IMR-90 (cell line): ENCODE measurements around the gene PAPSS1.

ENCODE experiments used
- CEBPB ChIP-seq: IDR thresholded peaks from 2 replicates; pipeline ENCODE4 v1.6.1; 2012; ENCODE audit warnings: low read depth, low read length, improper control_type of control experiment
- CHD1 ChIP-seq: IDR thresholded peaks from 2 replicates; pipeline ENCODE4 v1.6.1; 2012; ENCODE audit warnings: low read depth, low read length, improper control_type of control experiment
- CTCF ChIP-seq: conservative IDR thresholded peaks from 2 replicates; pipeline ENCODE4 v1.5.1; 2012; ENCODE audit warnings: mild to moderate bottlenecking, low read depth, low read length, improper control_type of control experiment
- ELK1 ChIP-seq: fragments of 150-350 bp; IDR thresholded peaks from 2 replicates; pipeline ENCODE4 v1.6.1; 2016; ENCODE audit warnings: low read depth, mild to moderate bottlenecking, low read length, moderate library complexity, borderline replicate concordance
- FOS ChIP-seq: fragments of 150-350 bp; IDR thresholded peaks from 2 replicates; pipeline ENCODE4 v1.6.1; 2016; ENCODE audit warnings: low read depth, low read length
- MAFK ChIP-seq: IDR thresholded peaks from 2 replicates; pipeline ENCODE4 v1.6.1; 2012; ENCODE audit warnings: low read depth, low read length, improper control_type of control experiment
- POLR2A ChIP-seq: IDR thresholded peaks from 2 replicates; pipeline ENCODE4 v1.6.1; 2012; ENCODE audit warnings: mild to moderate bottlenecking, low read depth, low read length
- RCOR1 ChIP-seq: IDR thresholded peaks from 2 replicates; pipeline ENCODE4 v1.6.1; 2012; ENCODE audit warnings: mild to moderate bottlenecking, low read length, improper control_type of control experiment; ENCODE audit not compliant: insufficient replicate concordance
- RFX5 ChIP-seq: IDR thresholded peaks from 2 replicates; pipeline ENCODE4 v1.8.0; 2012; ENCODE audit warnings: low read depth, mild to moderate bottlenecking, low read length, moderate library complexity
- SMC3 ChIP-seq: fragments of 150-350 bp; IDR thresholded peaks from 2 replicates; pipeline ENCODE4 v1.6.1; 2016; ENCODE audit warnings: low read depth, mild to moderate bottlenecking, antibody characterized with exemption, low read length, moderate library complexity
- USF2 ChIP-seq: fragments of 150-350 bp; IDR thresholded peaks from 2 replicates; pipeline ENCODE4 v1.6.1; 2017; ENCODE audit warnings: mild to moderate bottlenecking, antibody characterized with exemption, low read length, low read depth

GRCh38 chr4:107757283-107757682 lies 37.2 kb upstream of the PAPSS1 start:
- TF ChIP-seq CTCF (no peak), CHD1 (no peak), POLR2A (no peak), USF2 (no peak), SMC3 (no peak), RCOR1 (no peak), RFX5 (no peak), CEBPB (no peak), MAFK (no peak), FOS (no peak), ELK1 (no peak)
